ENCODE measurements around the gene CAMK1.
A peak's percentile ranks its signal among the peaks of the same experiment; 100 is the strongest.

CAMK1 gene

DNA sequence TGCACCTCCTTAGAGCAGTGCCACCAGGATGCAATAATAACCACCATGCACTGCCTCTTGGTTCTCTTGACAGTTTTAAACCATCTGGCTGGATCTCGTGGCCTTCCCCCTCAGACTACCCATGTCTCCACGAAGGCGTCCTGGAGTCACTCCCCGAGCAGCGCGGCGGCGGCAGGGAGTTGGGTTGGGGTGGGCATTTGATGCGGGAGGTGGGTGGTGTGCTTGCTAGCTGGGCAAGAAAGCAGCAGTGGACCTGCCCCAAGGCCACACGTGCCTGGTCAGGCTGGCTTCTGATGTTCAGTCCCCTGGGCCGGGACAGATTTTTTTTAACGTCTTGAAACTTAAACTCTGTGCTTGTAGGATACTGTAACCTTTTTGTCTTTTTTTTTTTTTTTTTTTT, 36.4 kb upstream of the CAMK1 start:
- DNase-seq (ENCODE audit: low spot score) = no peak
- no peak overlapping the region for H3K4me3 Mint-ChIP-seq
- no peaks in the 10 kb centered on the region for H3K27me3 Mint-ChIP-seq (ENCODE audit: low read depth)
- no peaks in the 10 kb centered on the region for H3K9me3 Mint-ChIP-seq
- H3K27ac Mint-ChIP-seq = no peak overlapping the region
- H3K36me3 Mint-ChIP-seq (ENCODE audit: low read depth) = peaks cover 66% of the 10 kb centered on the region
- H3K4me1 Mint-ChIP-seq (ENCODE audit: low read depth) = peaks cover 31% of the 10 kb centered on the region

DNA sequence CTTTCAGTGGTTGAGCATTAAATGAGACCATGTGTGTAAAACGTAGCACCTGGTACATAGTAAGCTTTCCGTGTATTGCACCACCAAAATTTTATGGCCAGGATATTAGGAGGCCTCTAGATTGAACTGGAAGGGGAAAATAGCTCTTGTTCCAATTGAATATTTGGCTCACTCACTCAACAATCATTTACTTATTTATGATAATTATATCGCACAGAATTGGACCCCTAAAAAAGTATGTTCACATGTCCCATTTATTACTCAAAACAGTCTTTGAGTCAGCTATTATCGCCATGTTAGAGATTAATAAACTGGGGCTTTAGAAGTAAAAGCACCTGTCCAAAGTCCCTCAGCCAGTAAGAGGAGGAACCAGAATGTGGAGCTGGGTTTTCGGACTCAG, 35.2 kb upstream of the CAMK1 start:
- no peaks in the 10 kb centered on the region for H3K27me3 Mint-ChIP-seq (ENCODE audit: low read depth)
- H3K9me3 Mint-ChIP-seq = no peaks in the 10 kb centered on the region
- no peak overlapping the region for H3K27ac Mint-ChIP-seq
- DNase-seq (ENCODE audit: low spot score) = no peak
- no peak overlapping the region for H3K4me3 Mint-ChIP-seq
- peaks cover 25% of the 10 kb centered on the region for H3K4me1 Mint-ChIP-seq (ENCODE audit: low read depth)
- H3K36me3 Mint-ChIP-seq (ENCODE audit: low read depth) = peaks cover 70% of the 10 kb centered on the region

DNA sequence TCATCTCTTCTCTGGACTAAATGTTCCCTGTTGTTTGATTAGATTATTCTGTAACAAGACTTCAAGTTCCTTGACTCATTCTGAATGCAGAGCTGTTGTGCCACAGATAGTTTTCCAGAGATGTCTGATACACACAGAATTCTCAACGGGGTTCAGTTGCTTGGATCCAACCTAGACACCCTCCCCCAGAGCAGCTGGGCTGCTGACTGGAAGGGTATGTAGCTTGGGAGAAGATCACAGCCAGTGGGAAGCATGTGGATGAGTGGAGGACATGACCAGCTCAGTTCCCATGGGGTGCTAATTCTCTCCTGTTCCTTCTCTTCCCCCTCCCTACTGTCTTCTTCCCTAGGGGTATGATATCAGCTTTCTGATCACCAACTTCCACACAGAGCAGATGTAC, 33.7 kb upstream of the CAMK1 start:
- no peak for DNase-seq (ENCODE audit: low spot score)
- H3K27me3 Mint-ChIP-seq (ENCODE audit: low read depth) = no peaks in the 10 kb centered on the region
- no peaks in the 10 kb centered on the region for H3K9me3 Mint-ChIP-seq
- H3K4me1 Mint-ChIP-seq (ENCODE audit: low read depth) = peaks cover 13% of the 10 kb centered on the region
- no peak overlapping the region for H3K4me3 Mint-ChIP-seq
- peaks cover 73% of the 10 kb centered on the region for H3K36me3 Mint-ChIP-seq (ENCODE audit: low read depth)
- no peak overlapping the region for H3K27ac Mint-ChIP-seq

DNA sequence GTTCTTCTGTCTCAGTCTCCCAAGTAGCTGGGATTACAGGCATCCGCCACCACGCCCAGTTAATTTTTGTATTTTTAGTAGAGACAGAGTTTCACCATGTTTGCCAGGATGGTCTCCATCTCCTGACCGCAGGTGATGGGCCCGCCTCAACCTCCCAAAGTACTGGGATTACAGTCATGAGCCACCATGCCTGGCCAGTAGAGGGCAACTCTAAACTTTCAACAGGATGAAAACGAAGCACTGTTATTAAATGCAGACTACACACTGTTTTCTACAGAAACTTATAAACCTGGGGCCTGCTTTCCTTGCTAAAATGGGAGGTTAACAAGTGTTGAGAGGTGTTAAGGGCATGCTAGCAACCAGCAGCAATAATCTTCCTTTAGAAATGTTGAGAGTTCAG, 30.8 kb upstream of the CAMK1 start:
- Mint-ChIP-seq H3K4me1 (ENCODE audit: low read depth) (peaks cover 15% of the 10 kb centered on the region), H3K27me3 (ENCODE audit: low read depth) (no peaks in the 10 kb centered on the region), H3K9me3 (no peaks in the 10 kb centered on the region), H3K27ac (no peak overlapping the region), H3K4me3 (no peak overlapping the region), H3K36me3 (ENCODE audit: low read depth) (peaks cover 69% of the 10 kb centered on the region)
- no peak for DNase-seq (ENCODE audit: low spot score)

DNA sequence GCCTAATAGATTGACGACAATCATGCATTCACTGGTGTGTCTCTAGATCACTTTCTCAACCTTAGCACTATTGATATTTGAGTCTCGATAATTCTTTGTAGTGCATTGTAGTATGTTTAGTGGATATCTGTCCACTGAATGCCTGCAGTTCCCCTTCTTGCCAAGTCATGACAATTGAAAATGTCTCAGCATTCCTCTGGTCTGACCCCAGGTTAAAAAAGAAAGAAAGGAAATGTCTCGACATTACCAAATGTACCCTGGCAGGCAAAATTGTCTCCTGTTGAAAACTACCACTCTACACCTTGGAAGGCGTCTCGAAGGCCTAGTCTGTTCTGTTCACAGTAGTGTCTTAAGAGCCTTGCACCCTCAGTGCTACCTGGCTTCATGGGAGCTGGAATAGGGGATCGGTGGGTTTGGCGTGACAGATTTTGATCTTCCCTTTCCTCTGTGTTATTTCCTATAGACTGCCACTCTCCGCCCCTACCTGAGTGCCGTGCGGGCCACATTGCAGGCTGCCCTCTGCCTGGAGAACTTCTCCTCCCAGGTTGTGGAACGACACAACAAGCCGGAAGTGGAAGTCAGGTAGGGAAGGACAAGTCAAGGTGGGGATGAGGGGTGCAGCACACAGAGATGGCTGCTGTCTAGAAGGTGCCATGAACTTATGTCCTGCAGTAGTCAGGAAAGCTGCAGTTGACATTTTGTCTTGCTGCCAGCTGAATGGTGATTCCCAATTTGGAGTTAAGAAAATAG, 27.6 kb upstream of the CAMK1 start:
- H3K36me3 Mint-ChIP-seq (ENCODE audit: low read depth) = peaks cover 61% of the 10 kb centered on the region

DNA sequence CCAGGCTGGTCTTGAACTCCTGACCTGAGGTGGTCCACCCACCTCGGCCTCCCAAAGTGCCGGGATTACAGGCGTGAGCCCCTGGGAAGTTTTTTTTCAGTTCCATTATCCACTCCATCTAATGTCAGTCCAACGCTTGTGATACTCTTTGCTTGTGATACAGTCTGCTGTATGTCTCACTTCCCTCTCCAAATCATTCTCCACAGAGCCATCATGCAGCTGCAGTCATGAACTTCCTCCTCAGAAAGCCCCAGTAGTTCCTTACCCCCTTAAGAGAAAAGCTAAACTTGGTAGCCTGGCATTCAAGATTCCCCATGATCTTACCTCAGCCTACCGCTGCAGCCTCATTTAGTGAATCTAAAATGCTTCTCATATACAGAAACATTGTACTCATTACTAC, 25.5 kb upstream of the CAMK1 start:
- Mint-ChIP-seq H3K36me3 (ENCODE audit: low read depth) (peaks cover 56% of the 10 kb centered on the region), H3K4me3 (peak overlapping the region; percentile 71), H3K9me3 (no peaks in the 10 kb centered on the region), H3K27me3 (ENCODE audit: low read depth) (no peaks in the 10 kb centered on the region), H3K4me1 (ENCODE audit: low read depth) (peaks cover 38% of the 10 kb centered on the region), H3K27ac (peak overlapping the region; percentile 49)
- no peak for DNase-seq (ENCODE audit: low spot score)

More for the DNA sequence above, 27.6 kb upstream of the CAMK1 start:
- no peaks in the 10 kb centered on the region for H3K9me3 Mint-ChIP-seq
- H3K4me1 Mint-ChIP-seq (ENCODE audit: low read depth) = peaks cover 25% of the 10 kb centered on the region
- H3K27ac Mint-ChIP-seq = no peak overlapping the region
- H3K4me3 Mint-ChIP-seq = no peak overlapping the region
- no peaks in the 10 kb centered on the region for H3K27me3 Mint-ChIP-seq (ENCODE audit: low read depth)
- no peak for DNase-seq (ENCODE audit: low spot score)

DNA sequence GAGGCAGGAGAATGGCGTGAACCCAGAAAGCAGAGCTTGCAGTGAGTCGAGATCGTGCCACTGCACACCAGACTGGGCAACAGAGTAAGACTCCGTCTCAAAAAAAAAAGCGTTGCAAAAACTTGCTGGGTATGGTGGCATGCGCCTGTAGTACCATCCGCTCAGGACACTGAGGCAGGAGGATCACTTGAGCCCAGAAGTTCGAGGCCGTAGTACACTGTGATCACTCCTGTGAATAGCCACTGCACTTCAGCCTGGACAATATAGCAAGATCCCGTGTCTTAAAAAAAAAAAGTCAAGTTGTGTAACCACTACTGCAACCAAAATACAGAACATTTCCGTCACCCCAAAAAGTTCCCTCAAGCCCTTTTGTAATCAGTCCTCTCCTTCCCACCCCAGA, 24.7 kb upstream of the CAMK1 start:
- Mint-ChIP-seq H3K4me1 (ENCODE audit: low read depth) (peaks cover 42% of the 10 kb centered on the region), H3K27me3 (ENCODE audit: low read depth) (no peaks in the 10 kb centered on the region), H3K27ac (peak overlapping the region; percentile 74), H3K36me3 (ENCODE audit: low read depth) (peaks cover 56% of the 10 kb centered on the region), H3K4me3 (peak overlapping the region; percentile 98), H3K9me3 (no peaks in the 10 kb centered on the region)
- DNase-seq (ENCODE audit: low spot score) = no peak

DNA sequence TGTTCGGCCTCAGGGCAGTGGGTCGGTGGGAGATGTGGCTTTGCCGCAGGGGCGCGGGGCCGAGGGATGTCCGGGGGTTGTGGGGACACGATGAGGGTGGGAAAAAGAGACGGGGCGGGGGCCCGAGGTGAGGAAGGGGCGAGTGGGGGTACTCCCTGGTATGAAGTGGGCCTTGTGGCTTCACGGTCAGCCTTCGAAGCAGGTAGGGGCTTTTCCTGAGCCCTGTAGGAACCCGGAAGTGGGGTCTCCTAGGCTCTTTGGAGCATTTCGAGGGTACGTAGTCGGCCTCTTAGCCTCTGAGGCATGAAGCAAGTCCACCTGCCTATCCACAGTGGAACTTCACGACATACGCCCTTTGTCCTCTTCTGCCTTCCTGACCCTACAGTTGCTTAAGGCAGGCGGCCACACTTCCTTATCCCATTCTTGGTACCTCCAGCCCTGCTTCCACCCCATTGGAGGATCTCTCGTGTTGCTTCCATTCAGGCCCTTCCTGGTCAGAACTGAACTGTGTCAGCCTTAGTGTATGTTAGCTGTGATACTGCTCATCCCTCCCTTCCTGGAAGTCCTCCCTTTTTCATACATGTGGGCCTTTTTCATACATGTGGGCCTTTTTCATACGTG, 23.5 kb upstream of the CAMK1 start:
- no peak for DNase-seq (ENCODE audit: low spot score)
- Mint-ChIP-seq H3K27me3 (ENCODE audit: low read depth) (no peaks in the 10 kb centered on the region), H3K36me3 (ENCODE audit: low read depth) (peaks cover 57% of the 10 kb centered on the region), H3K4me3 (peak overlapping the region; percentile 98), H3K27ac (peak overlapping the region; percentile 99), H3K9me3 (no peaks in the 10 kb centered on the region), H3K4me1 (ENCODE audit: low read depth) (peaks cover 44% of the 10 kb centered on the region)

DNA sequence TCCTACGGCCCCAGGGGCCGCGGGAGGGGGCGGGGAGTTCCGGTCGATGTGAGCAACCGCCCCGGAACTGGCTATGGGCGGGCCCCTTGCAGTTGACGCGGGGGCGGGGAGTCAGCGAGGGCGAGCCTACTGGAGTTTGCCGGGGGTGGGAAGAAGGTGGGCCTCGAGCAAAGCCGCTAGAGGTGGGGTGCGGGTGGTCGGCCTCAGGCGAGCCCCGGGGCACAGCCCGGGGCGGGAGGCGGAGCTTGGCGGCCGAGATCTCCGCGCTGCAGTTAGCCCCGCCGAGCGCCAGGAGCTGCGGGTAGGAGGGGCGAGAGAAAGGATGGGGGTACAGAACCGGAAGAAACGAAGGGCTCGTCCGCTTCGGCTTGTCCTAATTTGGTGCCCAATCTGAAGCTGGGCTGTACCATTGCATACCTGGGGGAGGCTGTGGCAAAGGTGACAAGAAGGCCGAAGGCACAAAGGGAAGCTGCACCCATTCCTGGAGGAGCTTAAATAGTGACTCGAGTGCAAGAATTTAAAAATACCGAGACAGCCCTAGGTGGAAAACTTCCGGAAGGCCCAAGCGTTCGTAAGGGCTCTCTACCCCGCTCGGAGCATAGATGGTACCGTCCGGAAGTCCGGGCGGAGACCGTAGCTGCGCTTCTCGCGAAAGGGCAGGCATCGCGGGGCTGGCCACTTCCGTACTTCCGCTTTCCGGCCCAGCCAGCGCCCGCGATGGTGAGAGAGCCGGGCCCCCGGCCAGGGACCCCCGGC, 22.8 kb upstream of the CAMK1 start, which contains the start of the genes ARPC4 and TADA3:
TSS of gene ARPC4 (plus strand) at position 678 of the 756 bp plus-strand sequence. CDS start at position 718, 40 bp downstream.
TSS of gene TADA3 (minus strand) at position 69 of the 756 bp plus-strand sequence. CDS start 1,007 bp downstream, outside the sequence.
- peak within 1 kb of the TSS; percentile 98 for H3K4me3 Mint-ChIP-seq
- H3K9me3 Mint-ChIP-seq = no peaks in the 10 kb centered on the region
- peaks cover 48% of the 10 kb centered on the region for H3K4me1 Mint-ChIP-seq (ENCODE audit: low read depth)
- H3K36me3 Mint-ChIP-seq (ENCODE audit: low read depth) = peaks cover 53% of the 10 kb centered on the region
- peak within 1 kb of the TSS; percentile 99 for H3K27ac Mint-ChIP-seq
- DNase-seq (ENCODE audit: low spot score) = peak; percentile 91
- H3K27me3 Mint-ChIP-seq (ENCODE audit: low read depth) = no peaks in the 10 kb centered on the region

DNA sequence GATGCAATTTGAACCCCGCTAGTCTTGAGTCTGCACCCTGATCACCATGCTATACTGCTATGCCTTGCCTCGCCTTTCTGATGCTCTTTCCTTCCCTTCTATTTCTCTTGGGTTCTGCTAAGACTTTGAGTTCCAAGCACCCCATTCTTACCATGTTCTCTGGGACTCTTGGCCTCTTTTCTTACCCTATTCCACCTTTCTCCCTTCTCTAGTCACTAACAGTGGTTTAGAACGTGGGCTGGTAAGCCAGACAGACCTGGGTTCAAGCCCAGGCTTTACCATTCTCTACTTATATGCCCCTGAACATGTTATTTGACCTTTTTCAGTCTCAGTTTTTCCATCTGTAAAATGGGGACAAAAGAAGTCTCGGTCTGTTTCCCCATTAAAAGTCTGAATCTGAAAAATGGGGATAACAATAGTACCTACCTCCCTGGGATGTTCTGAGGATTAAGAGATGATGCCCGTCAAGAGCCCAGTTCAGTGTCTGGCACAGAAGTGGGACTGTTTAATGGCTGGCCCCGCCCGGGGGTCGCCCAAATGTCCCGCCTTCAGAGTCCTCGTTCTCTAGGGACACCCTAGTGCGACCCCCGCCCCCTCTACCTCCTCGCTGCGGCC, 22.1 kb upstream of the CAMK1 start:
- Mint-ChIP-seq H3K4me1 (ENCODE audit: low read depth) (peaks cover 49% of the 10 kb centered on the region), H3K27me3 (ENCODE audit: low read depth) (no peaks in the 10 kb centered on the region), H3K4me3 (peak overlapping the region; percentile 98), H3K9me3 (no peaks in the 10 kb centered on the region), H3K27ac (peak overlapping the region; percentile 99), H3K36me3 (ENCODE audit: low read depth) (peaks cover 49% of the 10 kb centered on the region)
- DNase-seq (ENCODE audit: low spot score) = no peak

DNA sequence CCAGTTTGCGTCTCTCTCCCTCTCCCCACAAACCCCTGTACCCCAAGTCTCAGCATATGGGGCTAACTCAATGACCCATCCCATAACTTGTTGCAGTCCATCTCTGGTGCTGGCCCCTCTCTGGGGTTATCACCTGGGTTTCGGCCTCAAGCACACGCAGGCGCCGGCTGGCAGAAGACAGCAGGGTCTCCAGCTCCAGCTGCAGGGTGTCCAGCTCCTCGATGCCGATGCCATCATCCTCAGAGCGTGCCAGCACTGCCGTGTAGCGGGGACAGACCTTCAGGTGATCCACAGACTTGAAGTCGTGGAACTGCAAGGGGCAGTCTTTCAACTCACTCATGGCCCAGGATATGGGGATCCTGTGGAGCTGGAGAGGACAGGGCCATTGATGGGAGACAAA, 21.4 kb upstream of the CAMK1 start:
- Mint-ChIP-seq H3K4me3 (peak overlapping the region; percentile 98), H3K9me3 (no peaks in the 10 kb centered on the region), H3K36me3 (ENCODE audit: low read depth) (peaks cover 54% of the 10 kb centered on the region), H3K27me3 (ENCODE audit: low read depth) (no peaks in the 10 kb centered on the region), H3K4me1 (ENCODE audit: low read depth) (peaks cover 53% of the 10 kb centered on the region), H3K27ac (peak overlapping the region; percentile 99)
- no peak for DNase-seq (ENCODE audit: low spot score)

DNA sequence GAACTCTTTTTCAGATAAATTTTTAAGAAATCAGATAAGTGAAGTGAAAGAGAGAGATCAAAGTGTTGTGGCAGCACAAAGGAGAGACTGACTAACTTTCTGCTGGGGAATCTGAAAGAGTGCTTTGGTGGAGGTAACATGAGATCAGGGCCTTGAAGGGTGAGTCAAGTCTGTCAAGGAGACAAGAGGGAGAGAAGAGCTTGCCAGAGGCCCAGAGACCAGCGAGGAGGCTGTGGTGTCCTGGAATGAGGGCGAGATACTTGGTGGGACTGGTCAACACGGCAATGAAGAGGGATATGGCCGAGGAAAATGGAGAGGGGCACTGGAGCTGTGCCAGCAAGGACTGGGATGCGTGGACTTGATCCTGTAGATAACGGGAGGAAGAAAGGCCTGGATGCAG, 18.0 kb upstream of the CAMK1 start:
- Mint-ChIP-seq H3K4me1 (ENCODE audit: low read depth) (peaks cover 47% of the 10 kb centered on the region), H3K4me3 (peak overlapping the region; percentile 60)

DNA sequence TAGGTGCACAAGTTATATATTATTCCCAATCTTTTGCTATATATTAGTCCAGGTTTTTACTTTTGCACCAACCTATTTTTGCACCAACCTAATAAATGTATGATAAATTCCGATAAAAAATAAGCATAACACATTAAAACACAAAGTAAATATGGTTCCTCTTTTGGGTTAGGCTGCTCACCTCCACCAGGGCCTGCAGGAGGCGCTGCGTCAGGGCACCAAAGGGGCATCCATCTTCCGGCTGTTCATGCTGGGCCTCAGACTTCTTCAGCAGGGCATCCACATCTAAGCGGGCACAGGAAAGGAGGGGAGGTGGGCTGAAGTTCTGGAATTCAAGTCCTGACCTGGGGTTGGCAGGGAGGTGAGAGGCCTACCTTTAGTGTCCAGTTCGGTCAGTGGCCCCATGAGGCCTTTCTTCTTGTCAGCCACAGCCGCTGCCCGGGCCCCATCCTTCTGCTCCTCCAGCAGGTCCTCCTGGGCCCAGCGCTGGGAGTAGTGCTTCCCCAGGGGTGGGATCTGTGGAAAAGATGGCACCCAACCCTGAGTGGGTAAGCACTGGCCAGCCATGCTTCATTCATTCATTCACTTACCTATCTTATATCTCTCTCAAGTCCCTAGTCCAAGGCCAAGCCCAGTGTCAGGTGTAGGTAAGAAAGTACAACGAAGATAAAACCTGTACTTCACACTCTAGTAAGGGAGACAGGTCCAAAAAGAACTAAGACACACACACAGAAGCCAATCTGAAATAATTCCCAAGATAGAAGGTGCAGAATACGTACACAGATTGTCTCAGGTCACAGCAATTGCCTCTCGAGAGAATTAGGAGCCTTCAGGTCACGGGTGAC, 17.3 kb upstream of the CAMK1 start:
- no peak for DNase-seq (ENCODE audit: low spot score)
- Mint-ChIP-seq H3K27me3 (ENCODE audit: low read depth) (no peaks in the 10 kb centered on the region), H3K4me3 (peak overlapping the region; percentile 60), H3K36me3 (ENCODE audit: low read depth) (peaks cover 58% of the 10 kb centered on the region), H3K9me3 (no peaks in the 10 kb centered on the region), H3K4me1 (ENCODE audit: low read depth) (peaks cover 54% of the 10 kb centered on the region), H3K27ac (peak overlapping the region; percentile 91)

More for the DNA sequence above, 18.0 kb upstream of the CAMK1 start:
- Mint-ChIP-seq H3K27ac (peak overlapping the region; percentile 91), H3K27me3 (ENCODE audit: low read depth) (no peaks in the 10 kb centered on the region), H3K9me3 (no peaks in the 10 kb centered on the region), H3K36me3 (ENCODE audit: low read depth) (peaks cover 52% of the 10 kb centered on the region)
- DNase-seq (ENCODE audit: low spot score) = peak; percentile 65

All from T-helper 2 cell treated with Interferon-gamma antibody and Interleukin-4, amounts not matched to agents 5 μg/mL and 100 μg/mL, for 36 hours (primary cell).